Stomach (tissue), 9 donors: ENCODE results near the gene HMGB4. TPM values are rescaled to one million over a fixed set of nuclear protein-coding genes. Genes with fewer than 3 reads are reported as not detected.

ENCODE experiments used
- DNase-seq, 2 donors: peaks; one replicate each; pipeline versions ENCODE4 v3.0.0 to v3.0.0-alpha.2; 2013 to 2019
- H3K27ac ChIP-seq, 5 donors: fragments of 200-600 bp in 4 of 5; sonication (generic) in 4 of 5; one replicate each; pipeline ENCODE4 v1.5.1; 2013 to 2019; ENCODE audit warnings: mild to moderate bottlenecking in 1 of 5, moderate library complexity in 1 of 5
- H3K27me3 ChIP-seq, 3 donors: fragments of 200-600 bp; sonication (generic); one replicate each; pipeline ENCODE4 v1.5.1; 2017 to 2019; ENCODE audit warnings: mixed run types in 1 of 3
- H3K36me3 ChIP-seq, 4 donors: fragments of 200-600 bp; sonication (generic); 1 replicate in 3 of 4; 2 replicates in 1 of 4; pipeline ENCODE4 v1.5.1; 2016 to 2019
- H3K4me1 ChIP-seq, 4 donors: fragments of 200-600 bp; sonication (generic); one replicate each; pipeline ENCODE4 v1.5.1; 2016 to 2019
- H3K4me3 ChIP-seq, 4 donors: fragments of 200-600 bp; sonication (generic) in 3 of 4; one replicate each; pipeline ENCODE4 v1.5.1; 2016 to 2019; ENCODE audit warnings: mild to moderate bottlenecking in 1 of 4
- H3K9me3 ChIP-seq, 4 donors: fragments of 200-600 bp; sonication (generic); one replicate each; pipeline ENCODE4 v1.5.1; 2016 to 2019
- EP300 ChIP-seq: sonication (generic); formaldehyde crosslinking; IDR thresholded peaks from one replicate; pipeline ENCODE4 v1.6.1; 2017; ENCODE audit warnings: antibody characterized with exemption
- POLR2A ChIP-seq, 4 donors: fragments of 450-650 bp; IDR thresholded peaks; one replicate each; pipeline ENCODE4 v1.6.1; 2016; ENCODE audit warnings: antibody characterized with exemption in 4 of 4, control low read depth in 2 of 4, mild to moderate bottlenecking in 1 of 4, moderate library complexity in 1 of 4
- POLR2AphosphoS5 ChIP-seq, 3 donors: sonication (generic); formaldehyde crosslinking; IDR thresholded peaks; one replicate each; pipeline ENCODE4 v1.6.1; 2016; ENCODE audit warnings: antibody characterized with exemption in 3 of 3
- WGBS, 5 donors: extraction: QIAGEN DNeasy Blood & Tissue Kit in 3 of 5; methylation state at CpG; one replicate each; pipeline versions ENCODE4 v1.1.5 to v1.1.7; 2013 to 2018; 5-methylcytosine and 5-hydroxymethylcytosine counted together
- intact Hi-C: fragments of 100-400 bp; cut with DNase I; formaldehyde crosslinking; loops from one replicate; pipeline ENCODE4 v1.15.1; 2023; ENCODE audit warnings: low total_unique reads
- polyA plus RNA-seq, 3 donors: library from polyadenylated mRNA; stranded (reverse); fragments of 200-250 nt; gene quantifications; one replicate each; pipeline ENCODE4 v1.2.3, GENCODE V29; 2013
- total RNA-seq, 5 donors: library from RNA; depleted of rRNA; stranded (reverse); fragments of >200 nt; gene quantifications; one replicate each; pipeline versions ENCODE4 v1.1.0 to v1.2.3, GENCODE V29; 2014 to 2016
- TF ChIP-seq, protein P1 (sequence below), 7 experiments: fragments of 450-650 bp in 4 of 7; fragments of 200-600 bp in 3 of 7; sonication (generic) in 3 of 7; IDR thresholded peaks; one replicate each; pipeline ENCODE4 v1.5.1; 2016 to 2019; ENCODE audit warnings: antibody characterized with exemption in 7 of 7, control low read depth in 2 of 7, mild to moderate bottlenecking in 1 of 7
- donor health status: healthy with polysubstance abuse.
- donor health status: Bipolar disorder and iron deficiency.
- donor health status: healthy.

HMGB4 gene
- total and polyA plus RNA-seq, 8 donors: not detected

- Histone ChIP-seq H3K27me3 (peaks cover 0 to 20% (median 3%) of the 10 kb centered on the region in 3 donors), H3K4me3 (no peak overlapping the region), H3K36me3 (no peaks in the 10 kb centered on the region), H3K27ac (no peak overlapping the region), H3K4me1 (no peaks in the 10 kb centered on the region), H3K9me3 (no peaks in the 10 kb centered on the region)
- intact Hi-C loops: no loop called here
- no peak for TF ChIP-seq POLR2A (IDR thresholded peaks at IDR 0.05)
- TF ChIP-seq POLR2AphosphoS5 (IDR thresholded peaks at IDR 0.05): no peak
- no peak for TF ChIP-seq EP300
- TF ChIP-seq, protein P1, sequence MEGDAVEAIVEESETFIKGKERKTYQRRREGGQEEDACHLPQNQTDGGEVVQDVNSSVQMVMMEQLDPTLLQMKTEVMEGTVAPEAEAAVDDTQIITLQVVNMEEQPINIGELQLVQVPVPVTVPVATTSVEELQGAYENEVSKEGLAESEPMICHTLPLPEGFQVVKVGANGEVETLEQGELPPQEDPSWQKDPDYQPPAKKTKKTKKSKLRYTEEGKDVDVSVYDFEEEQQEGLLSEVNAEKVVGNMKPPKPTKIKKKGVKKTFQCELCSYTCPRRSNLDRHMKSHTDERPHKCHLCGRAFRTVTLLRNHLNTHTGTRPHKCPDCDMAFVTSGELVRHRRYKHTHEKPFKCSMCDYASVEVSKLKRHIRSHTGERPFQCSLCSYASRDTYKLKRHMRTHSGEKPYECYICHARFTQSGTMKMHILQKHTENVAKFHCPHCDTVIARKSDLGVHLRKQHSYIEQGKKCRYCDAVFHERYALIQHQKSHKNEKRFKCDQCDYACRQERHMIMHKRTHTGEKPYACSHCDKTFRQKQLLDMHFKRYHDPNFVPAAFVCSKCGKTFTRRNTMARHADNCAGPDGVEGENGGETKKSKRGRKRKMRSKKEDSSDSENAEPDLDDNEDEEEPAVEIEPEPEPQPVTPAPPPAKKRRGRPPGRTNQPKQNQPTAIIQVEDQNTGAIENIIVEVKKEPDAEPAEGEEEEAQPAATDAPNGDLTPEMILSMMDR (IDR thresholded peaks at IDR 0.05): no peak
- 66 to 83% (median 75%) methylated on average over 7 of the region's 7 CpGs for WGBS, 5 donors
- no peak for DNase-seq
These were observed 44.0 kb upstream of the HMGB4 start for GRCh38 chr1:33819913-33820311.

DNA sequence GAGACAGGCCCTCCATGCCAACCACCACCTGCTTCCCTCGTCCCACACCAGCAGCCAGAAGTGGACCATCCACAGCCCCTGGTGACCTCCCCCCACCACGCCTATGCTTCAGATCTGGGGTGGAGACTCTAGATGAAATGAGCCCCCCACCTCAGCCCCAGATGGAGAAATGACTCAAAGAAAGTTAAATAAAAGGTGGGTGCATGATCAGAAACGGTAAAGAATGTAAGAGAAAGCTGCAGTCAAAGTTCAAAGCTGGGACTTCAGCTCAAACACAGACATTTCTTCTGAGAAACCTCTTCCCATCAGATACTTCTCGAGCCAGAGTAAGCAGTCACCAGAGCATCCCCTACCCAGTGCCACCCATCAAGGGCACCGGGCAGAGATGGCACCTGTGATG lies 43.1 kb upstream of the HMGB4 start:
- Histone ChIP-seq H3K9me3 (no peaks in the 10 kb centered on the region), H3K36me3 (no peaks in the 10 kb centered on the region), H3K27me3 (peaks cover 0 to 20% (median 3%) of the 10 kb centered on the region in 3 donors), H3K4me3 (no peak overlapping the region), H3K27ac (no peak overlapping the region), H3K4me1 (no peaks in the 10 kb centered on the region)
- intact Hi-C loops: no loop called here
- DNase-seq: no peak
- TF ChIP-seq POLR2A (IDR thresholded peaks at IDR 0.05): no peak
- TF ChIP-seq POLR2AphosphoS5 (IDR thresholded peaks at IDR 0.05): no peak
- TF ChIP-seq, protein P1 (IDR thresholded peaks at IDR 0.05): no peak
- TF ChIP-seq EP300: no peak
- WGBS, 5 donors: 61 to 77% (median 72%) methylated on average over 5 of the region's 5 CpGs

DNA sequence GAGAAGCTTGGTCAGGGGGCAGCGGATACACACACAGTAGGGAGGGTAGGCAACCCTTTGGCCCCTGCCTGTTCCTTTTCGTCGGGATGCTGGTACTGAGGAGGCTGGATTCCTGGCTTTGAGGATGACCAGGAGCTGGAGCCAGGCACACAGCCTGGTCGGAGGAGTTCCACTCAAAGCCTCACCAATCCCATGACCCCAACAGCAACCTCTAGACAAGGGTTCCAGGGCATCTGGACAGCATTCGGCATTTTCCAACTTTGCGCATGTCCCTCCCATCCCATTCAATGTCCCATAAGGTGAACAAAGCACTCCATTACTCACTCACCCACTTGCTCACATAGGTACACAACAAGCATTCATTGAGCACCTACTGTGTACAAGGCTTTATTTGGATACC lies 42.6 kb upstream of the HMGB4 start:
- DNase-seq: no peak
- Histone ChIP-seq H3K36me3 (no peaks in the 10 kb centered on the region), H3K27me3 (peaks cover 0 to 20% (median 3%) of the 10 kb centered on the region in 3 donors), H3K4me3 (no peak overlapping the region), H3K4me1 (no peaks in the 10 kb centered on the region), H3K9me3 (no peaks in the 10 kb centered on the region), H3K27ac (no peak overlapping the region)
- no peak for TF ChIP-seq POLR2A (IDR thresholded peaks at IDR 0.05)
- no peak for TF ChIP-seq POLR2AphosphoS5 (IDR thresholded peaks at IDR 0.05)
- TF ChIP-seq EP300: no peak
- TF ChIP-seq, protein P1 (IDR thresholded peaks at IDR 0.05): no peak
- 89 to 97% (median 92%) methylated on average over 6 of the region's 6 CpGs for WGBS, 5 donors
- intact Hi-C loops: no loop called here

DNA sequence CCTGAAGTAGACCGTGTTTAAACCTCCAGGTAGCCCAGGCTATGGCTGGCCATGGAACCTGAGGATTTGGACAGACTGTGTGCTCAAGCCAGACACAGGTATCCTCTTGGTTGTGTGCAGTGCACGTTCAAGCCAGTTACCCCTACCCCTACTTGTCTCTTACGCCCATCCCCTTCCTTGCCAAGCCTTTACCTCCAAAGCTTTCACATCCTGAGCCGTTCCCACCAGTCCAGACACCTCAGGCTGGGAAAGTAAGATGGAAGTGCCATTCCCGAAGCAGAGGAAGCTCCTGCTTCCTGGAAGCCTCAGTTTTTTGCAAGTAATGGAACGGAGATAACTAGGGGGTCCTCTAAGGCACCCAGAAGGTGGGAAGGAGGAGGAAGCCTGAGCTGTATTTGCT lies 41.5 kb upstream of the HMGB4 start:
- intact Hi-C loops: no loop called here
- no peaks in the 10 kb centered on the region for H3K36me3 ChIP-seq
- no peak for DNase-seq
- H3K4me1 ChIP-seq: no peaks in the 10 kb centered on the region
- H3K4me3 ChIP-seq: no peak overlapping the region
- no peak overlapping the region for H3K27ac ChIP-seq
- peaks cover 0 to 20% (median 3%) of the 10 kb centered on the region in 3 donors for H3K27me3 ChIP-seq
- no peaks in the 10 kb centered on the region for H3K9me3 ChIP-seq
- WGBS, 5 donors: 50 to 70% (median 62%) methylated on average over 5 to 6 of the region's 6 CpGs
- TF ChIP-seq POLR2A (IDR thresholded peaks at IDR 0.05) (no peak), EP300 (no peak), POLR2AphosphoS5 (IDR thresholded peaks at IDR 0.05) (no peak)
- TF ChIP-seq, protein P1 (IDR thresholded peaks at IDR 0.05): no peak
